Dermis blood vessel endothelial cell (primary cell): ENCODE data around the gene NOTCH1. TPM values are rescaled to one million over a fixed set of nuclear protein-coding genes. Genes with fewer than 3 reads are reported as not detected.
"Not testable (repeated sequence)": the region's sequence is repeated elsewhere in the genome, so short reads cannot be mapped to it uniquely, and the experiment has no call there.

Experiments
- DNase-seq: peaks from one replicate; pipeline ENCODE4 v3.0.0; 2010
- total RNA-seq: library from RNA; depleted of rRNA; stranded (reverse); fragments of >200 nt; gene quantifications from 2 replicates; pipeline ENCODE4 v1.2.3, GENCODE V29; 2014

Gene NOTCH1
- total RNA-seq, 1 donor from 2014 or later: 157 TPM

GRCh38 chr9:136578915-136579649 lies 33.2 kb upstream of the NOTCH1 start:
- DNase-seq: no peak

DNA sequence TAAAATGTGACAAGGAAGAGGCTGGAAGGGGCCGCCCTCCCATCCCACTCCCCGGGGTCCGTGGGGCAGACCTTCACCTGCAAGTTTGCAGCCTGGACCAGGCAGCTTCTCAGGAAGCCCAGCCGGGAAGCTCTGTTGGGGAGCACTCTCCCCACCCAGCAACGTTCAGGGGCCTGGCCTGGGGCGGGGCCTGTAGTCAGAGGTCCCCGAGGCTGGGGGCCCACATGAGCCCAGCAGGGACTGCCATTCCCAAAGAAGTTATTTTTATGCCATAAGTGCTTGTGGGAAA lies 32.7 kb upstream of the NOTCH1 start:
- no peak for DNase-seq

DNA sequence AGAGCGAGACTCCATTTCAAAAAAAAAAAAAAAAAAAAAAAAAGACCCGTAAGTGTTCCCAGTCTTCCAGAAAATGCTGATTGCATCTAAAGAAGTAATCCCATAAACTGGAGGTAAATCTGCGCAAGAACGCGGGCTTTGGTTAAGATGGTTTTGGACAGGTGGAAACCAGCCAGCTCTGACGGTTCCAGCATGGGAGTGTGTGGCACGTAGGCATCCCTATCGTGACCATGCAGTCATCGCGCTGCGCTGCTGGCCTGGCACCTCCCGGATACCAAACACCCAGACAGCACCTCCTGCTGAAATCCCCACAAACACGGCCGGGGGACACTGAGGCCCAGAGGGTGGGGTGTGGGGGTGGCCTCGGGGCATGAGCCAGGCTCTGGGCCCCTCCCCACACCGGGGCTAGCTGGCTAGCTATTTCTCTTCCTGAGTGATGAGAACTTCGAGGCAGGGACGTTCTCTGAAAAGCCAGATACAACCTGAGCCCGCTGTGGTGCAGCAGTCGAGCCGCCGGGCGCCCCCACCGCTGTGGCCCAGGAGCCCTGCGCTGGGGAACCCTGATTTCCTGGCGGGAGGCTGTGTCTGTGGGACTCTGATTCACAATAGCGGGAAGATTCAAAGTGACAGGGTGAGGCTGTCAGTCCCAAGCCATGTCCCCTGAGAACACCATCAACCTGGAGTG lies 32.2 kb upstream of the NOTCH1 start:
- no peak for DNase-seq

- DNase-seq: peak; percentile 37
These were observed 30.4 kb upstream of the NOTCH1 start for GRCh38 chr9:136576269-136576626.

- no peak for DNase-seq
These were observed 29.9 kb upstream of the NOTCH1 start for GRCh38 chr9:136575626-136576268.

GRCh38 chr9:136574606-136575005 lies 28.8 kb upstream of the NOTCH1 start:
- not testable (repeated sequence) for DNase-seq

DNA sequence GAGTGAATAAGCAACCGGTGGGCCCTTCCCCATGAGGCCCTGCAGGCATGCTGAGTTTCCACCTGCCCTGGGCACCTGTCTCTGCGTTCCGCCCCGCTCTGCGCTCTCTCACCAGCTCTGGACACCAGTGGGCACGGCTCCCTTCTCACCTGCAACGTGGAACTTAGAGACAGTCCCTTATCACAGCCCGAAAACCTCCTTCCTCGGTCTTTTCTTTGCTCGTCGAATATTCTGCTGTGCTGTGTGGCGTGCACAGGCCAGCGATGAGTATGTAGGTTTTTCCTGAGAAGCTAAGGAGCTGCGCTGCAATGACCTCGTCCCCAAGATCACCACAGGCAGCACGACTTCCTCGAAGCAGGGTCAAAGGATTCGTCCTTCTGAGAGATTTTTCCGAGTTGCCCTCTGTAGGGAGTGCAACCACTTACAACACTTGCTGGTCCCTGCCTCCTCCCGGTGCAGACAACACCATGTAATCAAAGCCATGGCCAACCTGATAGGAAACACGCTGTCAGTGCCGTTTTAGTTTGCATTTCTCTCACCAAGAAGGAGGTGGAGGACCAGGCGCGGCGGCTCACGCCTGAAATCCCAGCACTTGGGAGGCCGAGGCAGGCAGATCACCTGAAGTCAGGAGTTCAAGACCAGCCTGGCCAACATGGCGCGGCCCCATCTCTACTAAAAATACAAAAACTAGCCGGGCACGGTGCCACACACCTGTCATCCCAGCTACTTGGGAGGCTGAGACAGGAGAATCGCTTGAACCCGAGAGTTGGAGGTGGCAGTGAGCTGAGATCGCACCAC lies 27.2 kb upstream of the NOTCH1 start:
- DNase-seq: no peak

GRCh38 chr9:136572003-136572827 lies 26.4 kb upstream of the NOTCH1 start:
- DNase-seq: no peak

DNA sequence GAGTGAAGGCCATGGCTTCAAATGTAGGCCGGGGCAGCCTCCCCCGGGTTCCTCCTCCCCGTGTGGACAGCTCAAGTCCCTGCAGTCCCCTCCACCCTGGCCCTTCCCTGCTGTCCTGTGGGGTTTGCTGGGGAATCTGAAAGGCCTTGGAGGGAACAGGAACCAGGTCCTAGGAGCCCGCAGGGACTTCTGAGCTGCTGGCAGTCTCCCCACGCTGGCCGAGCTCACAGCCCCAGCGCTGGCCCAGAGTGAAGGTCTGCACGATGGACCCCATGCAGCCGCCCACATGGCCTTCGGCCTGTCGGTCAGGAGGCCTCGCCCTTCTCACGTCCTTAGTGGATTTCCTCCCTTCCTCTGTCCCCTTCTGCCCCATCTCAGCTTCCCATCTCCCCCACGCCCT lies 25.7 kb upstream of the NOTCH1 start:
- DNase-seq: no peak

GRCh38 chr9:136570916-136571315 lies 25.1 kb upstream of the NOTCH1 start:
- DNase-seq: no peak

DNA sequence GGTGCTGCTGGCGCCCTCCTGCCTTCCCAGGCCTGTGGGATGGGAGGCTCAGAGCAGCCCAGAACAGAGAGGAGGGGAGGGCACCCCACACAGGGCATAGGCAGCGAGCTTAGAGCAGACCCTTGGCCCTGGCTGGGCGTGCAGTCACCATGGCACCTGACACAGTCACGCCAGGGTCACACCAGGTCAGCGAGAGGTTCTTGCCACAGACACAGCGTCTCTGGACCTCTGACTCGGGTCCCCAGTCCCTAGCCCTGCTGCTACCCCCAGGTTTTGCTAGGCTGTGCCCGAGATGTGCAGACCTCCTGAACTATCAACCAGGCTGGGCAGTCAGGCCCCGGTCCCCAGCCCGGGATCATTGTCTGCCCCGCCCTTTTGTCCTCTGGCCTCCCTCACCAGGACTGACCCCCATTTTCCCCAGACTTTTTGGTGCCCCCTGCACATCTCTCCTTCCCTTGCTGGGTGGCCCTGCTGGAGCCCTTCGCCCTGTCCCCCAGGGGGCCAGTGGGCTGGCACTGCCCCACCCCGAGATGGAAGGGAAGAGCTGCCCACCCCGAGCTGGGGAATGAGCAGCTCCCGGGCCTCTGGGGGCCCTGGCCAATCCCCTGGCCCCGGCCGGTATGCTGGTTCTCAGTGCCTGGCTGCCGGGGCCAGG lies 24.5 kb upstream of the NOTCH1 start:
- no peak for DNase-seq

- DNase-seq: no peak
These were observed 23.8 kb upstream of the NOTCH1 start for GRCh38 chr9:136569526-136570148.

GRCh38 chr9:136568288-136569081 lies 22.6 kb upstream of the NOTCH1 start:
- no peak for DNase-seq

- DNase-seq: peak; percentile 64
These were observed 21.9 kb upstream of the NOTCH1 start for GRCh38 chr9:136567651-136568287.

DNA sequence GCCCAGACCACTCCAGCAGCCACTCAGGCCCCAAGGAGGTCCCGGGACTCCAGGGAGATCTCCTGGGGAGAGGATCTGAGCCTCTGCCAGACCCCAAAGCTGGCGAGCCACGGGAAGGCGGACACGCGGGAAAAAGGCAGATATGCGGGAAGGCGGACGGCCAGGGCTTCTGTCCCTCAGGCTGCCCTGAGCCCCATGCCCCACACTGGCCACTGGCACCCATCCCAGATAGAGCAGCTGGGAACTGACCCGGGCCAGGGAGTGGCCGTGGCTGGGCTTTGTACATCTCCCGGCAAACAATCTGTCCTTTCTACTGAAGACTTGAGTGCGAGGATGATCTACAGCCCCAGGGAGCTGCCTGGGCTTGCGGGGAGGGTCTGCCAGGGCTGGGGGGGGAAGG lies 21.1 kb upstream of the NOTCH1 start:
- peak; percentile 64 for DNase-seq

DNA sequence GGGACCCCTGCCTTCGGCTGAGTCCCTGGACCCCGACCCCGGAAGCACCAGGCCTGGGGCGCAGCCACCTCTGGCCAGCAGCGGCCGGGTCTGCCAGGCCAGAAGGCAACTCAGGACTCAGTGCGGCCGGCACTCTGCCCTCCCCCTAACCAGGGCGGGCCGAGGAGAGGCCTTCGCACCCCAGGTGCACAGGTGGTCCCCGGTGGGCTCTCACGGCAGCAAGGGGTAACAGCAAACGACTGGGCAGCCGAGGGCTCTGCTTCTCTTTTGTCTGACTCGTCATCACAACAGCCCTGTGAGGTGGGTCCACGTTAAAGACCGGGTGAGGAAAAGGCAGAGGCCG lies 20.7 kb upstream of the NOTCH1 start:
- DNase-seq: no peak

- DNase-seq: no peak
These were observed 20.1 kb upstream of the NOTCH1 start for GRCh38 chr9:136565715-136566552.

DNA sequence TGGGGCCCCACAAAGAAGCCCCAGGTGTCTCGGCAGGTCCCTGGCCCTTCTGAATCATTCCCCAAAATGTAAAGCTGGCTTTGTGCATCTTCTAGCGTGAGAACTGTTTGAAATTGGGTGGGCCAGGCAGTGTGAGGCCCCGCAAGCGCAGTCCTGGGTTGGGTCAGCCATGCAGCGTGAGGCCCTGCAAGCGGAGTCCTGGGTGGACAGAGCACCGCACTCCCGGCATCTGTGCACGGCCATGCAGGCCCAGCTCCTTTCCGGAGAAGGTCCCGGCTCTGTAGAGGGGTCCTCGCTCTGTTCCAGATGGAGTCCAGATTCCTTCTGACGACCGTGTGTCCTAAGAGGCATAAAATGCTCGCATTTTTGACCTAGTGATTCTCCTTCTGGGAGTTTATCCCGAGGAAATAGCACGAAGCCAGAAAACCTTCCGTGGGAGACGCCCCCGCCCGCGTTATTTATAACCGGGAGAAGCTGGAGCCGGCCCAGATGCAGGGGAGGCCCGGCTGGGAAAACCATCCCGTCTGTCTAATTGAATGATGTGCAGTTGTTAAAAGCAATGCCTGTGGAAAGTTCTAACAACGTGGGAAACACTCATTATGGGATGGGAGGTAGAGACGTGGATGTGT lies 19.4 kb upstream of the NOTCH1 start:
- no peak for DNase-seq
